ENCODE data around the gene SDC3. TPM values are rescaled to one million over a fixed set of nuclear protein-coding genes. Genes with fewer than 3 reads are reported as not detected.
A peak's percentile ranks its signal among the peaks of the same experiment; 100 is the strongest.

SDC3 gene
- total and polyA plus RNA-seq, 2 of the 8 experiments (the other 6 are each of a cell fraction or from before 2014, with no cell fraction given) = 7.0 to 27.0 TPM

GRCh38 chr1:30934613-30935012 is 26.1 kb upstream of the SDC3 start:
- Histone ChIP-seq H3K23ac (ENCODE audit: insufficient read length) (no peak overlapping the region), H4K5ac (ENCODE audit: insufficient read length, low read depth, low read length) (no peak overlapping the region), H2AK5ac (ENCODE audit: low read depth, low read length) (no peak overlapping the region), H2BK15ac (ENCODE audit: low read length) (no peak overlapping the region), H4K20me1 (replicated peaks in 1 of 2; ENCODE audit: control insufficient read depth in 1 of 2, insufficient read depth in 2 of 2, low read length in 2 of 2) (peaks cover 4 to 9% of the 10 kb centered on the region in 2 experiments), H3K27ac (ENCODE audit: low read depth, low read length) (no peak overlapping the region), H3K14ac (ENCODE audit: insufficient read length) (no peak overlapping the region), H3K4ac (replicated peaks; ENCODE audit: insufficient read length, low read depth, low read length) (no peak overlapping the region), H3K56ac (replicated peaks; ENCODE audit: insufficient read length, low read depth, low read length) (no peak overlapping the region), H3K4me2 (ENCODE audit: insufficient read depth in 1 of 2, low read depth in 2 of 2, low read length in 2 of 2) (no peak overlapping the region), H4K91ac (replicated peaks; ENCODE audit: insufficient read length, low read length) (no peak overlapping the region), H2BK120ac (replicated peaks; ENCODE audit: low read depth, low read length) (no peak overlapping the region), H2BK5ac (ENCODE audit: low read depth, low read length) (0 out of 2 replicates have a peak overlapping the region, but pooled peaks have one; percentile 71), H3K18ac (ENCODE audit: extremely low read depth, low read length) (no peak overlapping the region), H3K4me1 (replicated peaks in 1 of 4; ENCODE audit: control insufficient read depth in 3 of 4, insufficient read depth in 4 of 4, low read length in 3 of 4) (no peaks in the 10 kb centered on the region), H4K8ac (ENCODE audit: extremely low read depth, insufficient read depth, low read length) (no peak overlapping the region), H3K9ac (replicated peaks in 1 of 4; ENCODE audit: extremely low read depth in 1 of 4, low read depth in 3 of 4, low read length in 3 of 4) (no peak overlapping the region), H3K79me1 (ENCODE audit: low read depth, low read length) (no peaks in the 10 kb centered on the region; the same call in 1 of the 2 replicates), H2AFZ (ENCODE audit: low read length) (no peak overlapping the region), H2BK20ac (ENCODE audit: low read length) (no peak overlapping the region), H2BK12ac (ENCODE audit: low read depth, low read length) (no peak overlapping the region), H3K27me3 (replicated peaks in 1 of 4; ENCODE audit: control insufficient read depth in 3 of 4, extremely low read depth in 1 of 4, insufficient read depth in 3 of 4, low read length in 3 of 4) (no peaks in the 10 kb centered on the region), H3K36me3 (ENCODE audit: control insufficient read depth in 2 of 4, insufficient read depth in 4 of 4, low read length in 3 of 4) (peaks cover 13 to 63% (median 41%) of the 10 kb centered on the region in 4 experiments; a peak in 7 of 8 replicates), H3K9me3 (ENCODE audit: insufficient read depth in 2 of 2, low read depth in 1 of 2, low read length in 1 of 2) (no peaks in the 10 kb centered on the region), H3K79me2 (ENCODE audit: control insufficient read depth in 1 of 2, insufficient read depth in 2 of 2, low read length in 2 of 2) (no peaks in the 10 kb centered on the region), H3K4me3 (ENCODE audit: extremely low read depth in 1 of 4, insufficient read depth in 2 of 4, low read depth in 3 of 4, low read length in 4 of 4) (no peak overlapping the region), H3K23me2 (ENCODE audit: low read depth, low read length) (no peaks in the 10 kb centered on the region)
- ChIA-PET POLR2A (ENCODE audit: partially characterized antibody) (no interaction called here), CTCF (ENCODE audit: partially characterized antibody) (interaction anchor here (1.4 to 27.2 kb wide), 3 partner anchors 21 to 138 kb away, joined by 3 to 1519 read pairs (median 4); no protein-coding TSS in a partner anchor)
- DNase-seq (ENCODE audit: low read depth in 1 of 2, low spot score in 2 of 2) (no peak), FAIRE-seq (no peak)
- 80% methylated on average over 3 of the region's 3 CpGs; no CpG with 5 or more reads in 1 of the 2 experiments for WGBS, 2 experiments (ENCODE audit: extremely low coverage in 1 of 2, insufficient coverage in 1 of 2, insufficient read length in 1 of 2, insufficient replicate concordance in 2 of 2, low coverage in 1 of 2, low lambda C conversion rate in 2 of 2, missing lambda C conversion rate in 1 of 2)
- no peak for TF ChIP-seq HDAC6 (IDR thresholded peaks at IDR 0.05; ENCODE audit: low read depth, low read length)
- TF ChIP-seq BRCA1 (IDR thresholded peaks at IDR 0.05; ENCODE audit: low read depth, low read length) = no peak
- no peak for TF ChIP-seq CTBP2 (IDR thresholded peaks at IDR 0.05; ENCODE audit: borderline replicate concordance, insufficient read depth, insufficient read length, low read length)
- TF ChIP-seq KDM5A (IDR thresholded peaks at IDR 0.05; ENCODE audit: low read length) = no peak
- no peak for TF ChIP-seq KDM4A (IDR thresholded peaks at IDR 0.05; ENCODE audit: low read depth, low read length, severe bottlenecking)
- no peak for TF ChIP-seq MAX (IDR thresholded peaks at IDR 0.05)
- no peak for TF ChIP-seq RAD21 (IDR thresholded peaks at IDR 0.05 in 1 of 2, conservative IDR thresholded peaks at IDR 0.05 in 1 of 2; ENCODE audit: low read depth in 2 of 2, low read length in 2 of 2)
- no peak for TF ChIP-seq EP300 (IDR thresholded peaks at IDR 0.05; ENCODE audit: borderline replicate concordance in 1 of 2, low read depth in 2 of 2, low read length in 2 of 2)
- TF ChIP-seq CREB1 (IDR thresholded peaks at IDR 0.05) = no peak
- TF ChIP-seq TEAD4 (IDR thresholded peaks at IDR 0.05; ENCODE audit: low read depth, low read length) = no peak
- TF ChIP-seq EGR1 (IDR thresholded peaks at IDR 0.05; ENCODE audit: borderline replicate concordance, low read depth, low read length) = no peak
- TF ChIP-seq GTF2F1 (IDR thresholded peaks at IDR 0.05; ENCODE audit: borderline replicate concordance, low read depth, low read length) = no peak
- TF ChIP-seq KDM1A (IDR thresholded peaks at IDR 0.05; ENCODE audit: borderline replicate concordance, low read length) = no peak
- no peak for TF ChIP-seq CEBPB (IDR thresholded peaks at IDR 0.05; ENCODE audit: low read depth, low read length)
